ENCODE results near the gene KLF7.

Gene KLF7

GRCh38 chr2:207135340-207135739, 30.4 kb downstream of the KLF7 start:
- DNase-seq (ENCODE audit: low read depth in 1 of 2, low spot score in 1 of 2) = no peak
- Histone ChIP-seq H3K27me3 (ENCODE audit: insufficient read depth, poor library complexity, severe bottlenecking) (no peaks in the 10 kb centered on the region), H3K27ac (replicated peaks) (peak overlapping the region; percentile 97), H3K4me3 (replicated peaks; ENCODE audit: insufficient read depth, low read length) (no peak overlapping the region)
- no peak for TF ChIP-seq SPI1 (IDR thresholded peaks at IDR 0.05; ENCODE audit: borderline replicate concordance, low read depth)
- TF ChIP-seq POLR2AphosphoS5 (IDR thresholded peaks at IDR 0.05; ENCODE audit: low read depth) = no peak

- H3K27me3 ChIP-seq (ENCODE audit: insufficient read depth, poor library complexity, severe bottlenecking) = no peaks in the 10 kb centered on the region
- TF ChIP-seq POLR2AphosphoS5 (IDR thresholded peaks at IDR 0.05; ENCODE audit: low read depth) (no peak), SPI1 (IDR thresholded peaks at IDR 0.05; ENCODE audit: borderline replicate concordance, low read depth) (no peak), GABPA (IDR thresholded peaks at IDR 0.05; ENCODE audit: low read depth) (no peak)
- TF ChIP-seq, protein P1, sequence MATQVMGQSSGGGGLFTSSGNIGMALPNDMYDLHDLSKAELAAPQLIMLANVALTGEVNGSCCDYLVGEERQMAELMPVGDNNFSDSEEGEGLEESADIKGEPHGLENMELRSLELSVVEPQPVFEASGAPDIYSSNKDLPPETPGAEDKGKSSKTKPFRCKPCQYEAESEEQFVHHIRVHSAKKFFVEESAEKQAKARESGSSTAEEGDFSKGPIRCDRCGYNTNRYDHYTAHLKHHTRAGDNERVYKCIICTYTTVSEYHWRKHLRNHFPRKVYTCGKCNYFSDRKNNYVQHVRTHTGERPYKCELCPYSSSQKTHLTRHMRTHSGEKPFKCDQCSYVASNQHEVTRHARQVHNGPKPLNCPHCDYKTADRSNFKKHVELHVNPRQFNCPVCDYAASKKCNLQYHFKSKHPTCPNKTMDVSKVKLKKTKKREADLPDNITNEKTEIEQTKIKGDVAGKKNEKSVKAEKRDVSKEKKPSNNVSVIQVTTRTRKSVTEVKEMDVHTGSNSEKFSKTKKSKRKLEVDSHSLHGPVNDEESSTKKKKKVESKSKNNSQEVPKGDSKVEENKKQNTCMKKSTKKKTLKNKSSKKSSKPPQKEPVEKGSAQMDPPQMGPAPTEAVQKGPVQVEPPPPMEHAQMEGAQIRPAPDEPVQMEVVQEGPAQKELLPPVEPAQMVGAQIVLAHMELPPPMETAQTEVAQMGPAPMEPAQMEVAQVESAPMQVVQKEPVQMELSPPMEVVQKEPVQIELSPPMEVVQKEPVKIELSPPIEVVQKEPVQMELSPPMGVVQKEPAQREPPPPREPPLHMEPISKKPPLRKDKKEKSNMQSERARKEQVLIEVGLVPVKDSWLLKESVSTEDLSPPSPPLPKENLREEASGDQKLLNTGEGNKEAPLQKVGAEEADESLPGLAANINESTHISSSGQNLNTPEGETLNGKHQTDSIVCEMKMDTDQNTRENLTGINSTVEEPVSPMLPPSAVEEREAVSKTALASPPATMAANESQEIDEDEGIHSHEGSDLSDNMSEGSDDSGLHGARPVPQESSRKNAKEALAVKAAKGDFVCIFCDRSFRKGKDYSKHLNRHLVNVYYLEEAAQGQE (IDR thresholded peaks at IDR 0.05; ENCODE audit: insufficient replicate concordance, low read depth) = no peak
- TF ChIP-seq, protein P2, sequence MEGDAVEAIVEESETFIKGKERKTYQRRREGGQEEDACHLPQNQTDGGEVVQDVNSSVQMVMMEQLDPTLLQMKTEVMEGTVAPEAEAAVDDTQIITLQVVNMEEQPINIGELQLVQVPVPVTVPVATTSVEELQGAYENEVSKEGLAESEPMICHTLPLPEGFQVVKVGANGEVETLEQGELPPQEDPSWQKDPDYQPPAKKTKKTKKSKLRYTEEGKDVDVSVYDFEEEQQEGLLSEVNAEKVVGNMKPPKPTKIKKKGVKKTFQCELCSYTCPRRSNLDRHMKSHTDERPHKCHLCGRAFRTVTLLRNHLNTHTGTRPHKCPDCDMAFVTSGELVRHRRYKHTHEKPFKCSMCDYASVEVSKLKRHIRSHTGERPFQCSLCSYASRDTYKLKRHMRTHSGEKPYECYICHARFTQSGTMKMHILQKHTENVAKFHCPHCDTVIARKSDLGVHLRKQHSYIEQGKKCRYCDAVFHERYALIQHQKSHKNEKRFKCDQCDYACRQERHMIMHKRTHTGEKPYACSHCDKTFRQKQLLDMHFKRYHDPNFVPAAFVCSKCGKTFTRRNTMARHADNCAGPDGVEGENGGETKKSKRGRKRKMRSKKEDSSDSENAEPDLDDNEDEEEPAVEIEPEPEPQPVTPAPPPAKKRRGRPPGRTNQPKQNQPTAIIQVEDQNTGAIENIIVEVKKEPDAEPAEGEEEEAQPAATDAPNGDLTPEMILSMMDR (IDR thresholded peaks at IDR 0.05; ENCODE audit: insufficient read depth, low read length) = no peak
- peak overlapping the region; percentile 97 for H3K27ac ChIP-seq (replicated peaks)
- peak; percentile 61 to 62 for DNase-seq (ENCODE audit: low read depth in 1 of 2, low spot score in 1 of 2)
- H3K4me3 ChIP-seq (replicated peaks; ENCODE audit: insufficient read depth, low read length) = no peak overlapping the region
These were observed 31.8 kb downstream of the KLF7 start for GRCh38 chr2:207133820-207134519.

DNA sequence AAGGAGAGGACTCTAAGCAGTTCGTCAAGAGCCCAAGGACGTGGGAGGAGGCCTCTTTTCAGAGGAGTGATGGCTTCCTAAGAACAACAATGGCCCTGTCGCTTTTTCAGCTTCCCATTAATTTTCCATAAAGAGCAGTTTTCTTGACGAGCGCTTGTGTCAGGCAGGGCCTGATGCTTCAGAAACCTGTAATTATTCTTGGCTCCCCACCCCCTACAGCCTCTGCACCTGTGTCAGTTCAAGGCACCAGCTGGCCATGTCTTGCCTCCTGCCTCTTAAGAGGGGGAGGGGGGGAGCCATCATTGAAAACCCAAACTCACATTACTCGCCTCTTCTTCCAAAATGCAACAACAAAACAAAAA, 32.3 kb downstream of the KLF7 start:
- Histone ChIP-seq H3K27ac (replicated peaks) (no peak overlapping the region), H3K27me3 (ENCODE audit: insufficient read depth, poor library complexity, severe bottlenecking) (no peaks in the 10 kb centered on the region), H3K4me3 (replicated peaks; ENCODE audit: insufficient read depth, low read length) (no peak overlapping the region)
- TF ChIP-seq POLR2AphosphoS5 (IDR thresholded peaks at IDR 0.05; ENCODE audit: low read depth) = no peak
- TF ChIP-seq, protein P2 (IDR thresholded peaks at IDR 0.05; ENCODE audit: insufficient read depth, low read length) = no peak
- TF ChIP-seq, protein P1 (IDR thresholded peaks at IDR 0.05; ENCODE audit: insufficient replicate concordance, low read depth) = no peak
- no peak for TF ChIP-seq GABPA (IDR thresholded peaks at IDR 0.05; ENCODE audit: low read depth)
- TF ChIP-seq SPI1 (IDR thresholded peaks at IDR 0.05; ENCODE audit: borderline replicate concordance, low read depth) = no peak
- no peak for DNase-seq (ENCODE audit: low read depth in 1 of 2, low spot score in 1 of 2)

DNA sequence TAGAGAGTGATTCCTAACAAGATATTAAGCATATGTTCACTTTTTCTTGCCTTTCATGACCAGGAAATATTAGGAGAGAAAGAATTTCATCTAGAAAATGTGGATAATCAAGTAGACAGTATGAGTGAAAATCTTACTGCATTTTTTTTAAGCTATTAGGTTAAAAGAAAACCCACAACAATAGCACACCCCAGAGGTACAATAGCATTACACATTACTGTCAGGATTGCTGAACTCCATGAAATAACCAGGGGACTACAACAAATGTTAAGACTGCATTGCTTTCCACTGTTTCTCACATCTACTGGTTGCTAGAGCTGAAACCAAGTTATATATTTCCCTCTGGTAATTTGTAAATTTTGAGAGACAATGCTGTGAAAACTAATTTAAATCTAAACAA, 33.7 kb downstream of the KLF7 start:
- DNase-seq (ENCODE audit: low read depth in 1 of 2, low spot score in 1 of 2) = no peak
- Histone ChIP-seq H3K27ac (replicated peaks) (peak overlapping the region; percentile 13; the same call in 1 of the 2 replicates), H3K4me3 (replicated peaks; ENCODE audit: insufficient read depth, low read length) (no peak overlapping the region), H3K27me3 (ENCODE audit: insufficient read depth, poor library complexity, severe bottlenecking) (no peaks in the 10 kb centered on the region)
- TF ChIP-seq, protein P2 (IDR thresholded peaks at IDR 0.05; ENCODE audit: insufficient read depth, low read length) = no peak
- TF ChIP-seq, protein P1 (IDR thresholded peaks at IDR 0.05; ENCODE audit: insufficient replicate concordance, low read depth) = no peak
- TF ChIP-seq SPI1 (IDR thresholded peaks at IDR 0.05; ENCODE audit: borderline replicate concordance, low read depth) (no peak), POLR2AphosphoS5 (IDR thresholded peaks at IDR 0.05; ENCODE audit: low read depth) (no peak), GABPA (IDR thresholded peaks at IDR 0.05; ENCODE audit: low read depth) (no peak)
